ENCODE results near the gene DYNLT2. TPM values are rescaled to one million over a fixed set of nuclear protein-coding genes. Genes with fewer than 3 reads are reported as not detected.

The DYNLT2 gene
- total RNA-seq, 4 donors from 2014 or later: 3.3 to 7.5 (median 4.4) TPM

GRCh38 chr6:169709293-169709692 lies 42.1 kb downstream of the DYNLT2 start:
- Histone ChIP-seq H3K4me1 (peaks cover 0 to 17% (median 2%) of the 10 kb centered on the region in 4 donors), H3K9me3 (no peaks in the 10 kb centered on the region), H3K27ac (no peak overlapping the region), H3K4me3 (no peak overlapping the region), H3K36me3 (peaks cover 0 to 46% (median 6%) of the 10 kb centered on the region in 4 donors), H3K27me3 (no peaks in the 10 kb centered on the region)
- in situ Hi-C loops (cut with MboI; ENCODE audit: low pct_ligation_motif_present in 1 of 4, low pct_unique_long_range_greater_than_20kb in 1 of 4, low sequenced_read_pairs in 3 of 4) (no loop called here), intact Hi-C loops (cut with DNase I; ENCODE audit: low total_unique reads) (no loop called here)
- TF ChIP-seq POLR2A (IDR thresholded peaks at IDR 0.05) (no peak), POLR2AphosphoS5 (IDR thresholded peaks at IDR 0.05) (no peak), EP300 (IDR thresholded peaks at IDR 0.05; ENCODE audit: low read depth) (no peak)
- DNase-seq: no peak

- no peak for DNase-seq
- no peaks in the 10 kb centered on the region for H3K9me3 ChIP-seq
- peaks cover 11 to 32% (median 16%) of the 10 kb centered on the region in 4 donors for H3K4me1 ChIP-seq
- H3K4me3 ChIP-seq: no peak overlapping the region
- H3K27ac ChIP-seq: no peak overlapping the region
- in situ Hi-C loops (cut with MboI; ENCODE audit: low pct_ligation_motif_present in 1 of 4, low pct_unique_long_range_greater_than_20kb in 1 of 4, low sequenced_read_pairs in 3 of 4): no loop called here
- intact Hi-C loops (cut with DNase I; ENCODE audit: low total_unique reads): no loop called here
- H3K36me3 ChIP-seq: peaks cover 0 to 43% (median 4%) of the 10 kb centered on the region in 4 donors
- WGBS, 2 donors (ENCODE audit: low coverage in 1 of 2): 84% methylated on average over 2 of the region's 2 CpGs; no CpG with 5 or more reads in 1 of the 2 donors
- no peaks in the 10 kb centered on the region for H3K27me3 ChIP-seq
- TF ChIP-seq CTCF (IDR thresholded peaks at IDR 0.05): no peak
- TF ChIP-seq POLR2A (IDR thresholded peaks at IDR 0.05): no peak
- no peak for TF ChIP-seq POLR2AphosphoS5 (IDR thresholded peaks at IDR 0.05)
- TF ChIP-seq EP300 (IDR thresholded peaks at IDR 0.05; ENCODE audit: low read depth): no peak
Observed at GRCh38 chr6:169707772-169708171, 43.6 kb downstream of the DYNLT2 start.

- Histone ChIP-seq H3K4me1 (peaks cover 17 to 50% (median 33%) of the 10 kb centered on the region in 4 donors), H3K4me3 (peak overlapping the region; percentile 57 to 96 (median 78)), H3K27ac (peak overlapping the region; percentile 94 to 98 (median 97)), H3K27me3 (no peaks in the 10 kb centered on the region), H3K36me3 (peaks cover 0 to 1% (median 0%) of the 10 kb centered on the region in 4 donors), H3K9me3 (no peaks in the 10 kb centered on the region)
- in situ Hi-C loops (cut with MboI; ENCODE audit: low pct_ligation_motif_present in 1 of 4, low pct_unique_long_range_greater_than_20kb in 1 of 4, low sequenced_read_pairs in 3 of 4) (no loop called here), intact Hi-C loops (cut with DNase I; ENCODE audit: low total_unique reads) (no loop called here)
- no peak for TF ChIP-seq EP300 (IDR thresholded peaks at IDR 0.05; ENCODE audit: low read depth)
- TF ChIP-seq POLR2AphosphoS5 (IDR thresholded peaks at IDR 0.05): no peak
- DNase-seq: no peak
- 4 to 7% methylated on average over 2 to 22 of the region's 22 CpGs for WGBS, 2 donors (ENCODE audit: low coverage in 1 of 2)
Observed at GRCh38 chr6:169702840-169703246, 48.5 kb downstream of the DYNLT2 start.

- Histone ChIP-seq H3K4me1 (peaks cover 17 to 50% (median 33%) of the 10 kb centered on the region in 4 donors), H3K27me3 (no peaks in the 10 kb centered on the region), H3K9me3 (no peaks in the 10 kb centered on the region), H3K27ac (peak within 1 kb of the TSS; percentile 94 to 98 (median 97)), H3K36me3 (no peaks in the 10 kb centered on the region), H3K4me3 (peak within 1 kb of the TSS; percentile 66 to 96 (median 78))
- peak; percentile 98 for DNase-seq
- intact Hi-C loops (cut with DNase I; ENCODE audit: low total_unique reads) (loop anchor here (2.0 kb wide), 1 partner anchor 49 kb away; the partner anchor contains the start of genes DYNLT2 and ERMARD), in situ Hi-C loops (cut with MboI; ENCODE audit: low pct_ligation_motif_present in 1 of 4, low pct_unique_long_range_greater_than_20kb in 1 of 4, low sequenced_read_pairs in 3 of 4) (no loop called here)
- 0% methylated on average over 33 of the region's 92 CpGs; no CpG with 5 or more reads in 1 of the 2 donors for WGBS, 2 donors (ENCODE audit: low coverage in 1 of 2)
- TF ChIP-seq POLR2AphosphoS5 (IDR thresholded peaks at IDR 0.05) (peak; percentile 98), CTCF (IDR thresholded peaks at IDR 0.05) (no peak), POLR2A (IDR thresholded peaks at IDR 0.05) (peak; percentile 98), EP300 (IDR thresholded peaks at IDR 0.05; ENCODE audit: low read depth) (no peak)
Observed at GRCh38 chr6:169701954-169702839, 49.2 kb downstream of the DYNLT2 start, which contains the start of the genes C6orf120 and WDR27. Gene C6orf120 (plus strand): TSS chr6:169702126. CDS start chr6:169702460, 334 bp downstream. Gene WDR27 (minus strand): TSS chr6:169702029. CDS start chr6:169689005, 13,024 bp downstream.
